GM10847 (cell line): ENCODE results near the gene NBEAL2.

Experiments used
- POLR2A ChIP-seq: IDR thresholded peaks from 2 replicates; pipeline ENCODE4 v1.6.1; 2011; ENCODE audit not compliant: insufficient read length; ENCODE audit errors: extremely low read depth

Gene NBEAL2

DNA sequence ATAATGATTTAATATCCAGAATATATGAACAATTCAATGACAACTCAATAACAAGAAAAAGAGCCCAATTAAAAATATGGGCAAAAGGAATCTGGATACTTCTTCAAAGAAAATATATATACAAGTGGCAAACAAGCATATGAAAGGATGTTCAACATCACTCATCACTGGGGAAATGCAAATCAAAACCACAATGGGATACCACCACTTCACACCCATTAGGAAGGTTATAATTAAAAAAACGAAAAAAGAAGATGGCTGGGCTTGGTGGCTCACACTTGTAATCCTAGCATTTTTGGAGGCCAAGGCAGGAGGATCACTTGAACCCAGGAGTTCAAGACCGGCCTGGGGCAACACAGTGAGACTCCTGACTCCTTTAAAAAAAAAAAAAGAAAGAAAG is 7.1 kb upstream of the NBEAL2 start:
- no peak for TF ChIP-seq POLR2A

- no peak for TF ChIP-seq POLR2A
Measured at GRCh38 chr3:46974421-46975171, 4.9 kb upstream of the NBEAL2 start.

- peak; percentile 76 for TF ChIP-seq POLR2A
Measured at GRCh38 chr3:46976326-46977190, 2.9 kb upstream of the NBEAL2 start, which contains the start of gene CCDC12. Gene CCDC12, minus strand, starts transcription at chr3:46976745. Its CDS starts 13 bp downstream, at chr3:46976732.

DNA sequence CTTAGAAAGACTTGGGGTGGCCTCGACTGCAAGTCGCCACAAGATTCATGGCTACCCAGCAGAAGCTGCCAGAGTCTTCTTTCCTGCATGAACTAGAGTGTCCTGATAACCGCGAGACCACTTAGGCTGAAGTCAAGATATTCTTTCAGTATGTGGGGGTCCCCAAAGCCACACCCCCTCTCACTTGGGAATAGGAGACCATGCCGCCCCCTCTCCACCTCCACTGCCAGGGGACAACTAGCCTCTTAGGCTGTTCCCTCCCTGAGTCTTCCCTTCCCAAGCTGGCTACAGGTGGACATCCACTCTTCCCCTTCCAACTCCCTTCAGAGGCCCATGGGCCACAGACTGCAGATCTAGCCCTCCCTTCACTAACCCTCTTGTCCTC is 1.7 kb upstream of the NBEAL2 start:
- no peak for TF ChIP-seq POLR2A

DNA sequence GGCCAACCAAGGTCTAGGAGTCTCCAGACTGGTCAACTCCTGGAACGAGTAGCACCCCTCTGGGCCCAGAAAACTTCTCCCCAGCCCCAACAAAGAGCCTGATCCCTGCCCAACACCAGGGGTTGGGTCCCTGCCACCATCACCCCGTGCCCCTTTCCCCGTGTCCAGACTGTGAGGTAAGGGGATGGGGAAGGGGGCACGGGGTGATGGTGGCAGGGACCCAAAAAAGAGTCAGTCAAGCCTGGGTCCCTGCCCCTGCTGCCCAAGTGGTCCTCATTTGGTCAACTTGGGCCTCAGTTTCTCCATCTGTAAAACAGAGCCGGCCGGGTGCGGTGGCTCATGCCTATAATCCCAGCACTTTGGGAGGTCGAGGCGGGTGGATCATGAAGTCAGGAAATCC is 1.1 kb upstream of the NBEAL2 start:
- TF ChIP-seq POLR2A: no peak

- TF ChIP-seq POLR2A: no peak
Measured at GRCh38 chr3:46979958-46980497, 562 bp downstream of the NBEAL2 start.

- TF ChIP-seq POLR2A: no peak
Measured at GRCh38 chr3:46981932-46982471, 2.5 kb downstream of the NBEAL2 start.

DNA sequence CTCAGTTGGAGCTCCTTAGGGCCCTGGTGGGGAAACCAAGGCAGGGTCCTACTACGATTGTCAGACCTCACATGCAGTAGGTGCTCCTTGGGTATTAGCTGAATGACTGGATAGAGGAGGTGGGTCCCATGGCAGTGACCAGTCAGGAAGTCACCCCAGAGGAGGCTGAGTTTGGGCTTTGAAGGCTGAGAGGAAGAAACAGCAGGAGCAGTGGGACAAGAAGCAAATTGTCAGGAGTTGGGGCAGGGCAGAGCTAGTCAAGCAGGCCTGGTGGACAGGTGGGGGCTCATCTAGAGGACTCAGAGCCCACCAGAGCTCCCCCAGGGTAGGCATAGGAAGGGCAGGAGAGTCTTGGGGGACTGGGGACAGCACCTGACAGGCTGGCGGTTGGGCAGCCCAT is 3.1 kb downstream of the NBEAL2 start:
- TF ChIP-seq POLR2A: no peak

DNA sequence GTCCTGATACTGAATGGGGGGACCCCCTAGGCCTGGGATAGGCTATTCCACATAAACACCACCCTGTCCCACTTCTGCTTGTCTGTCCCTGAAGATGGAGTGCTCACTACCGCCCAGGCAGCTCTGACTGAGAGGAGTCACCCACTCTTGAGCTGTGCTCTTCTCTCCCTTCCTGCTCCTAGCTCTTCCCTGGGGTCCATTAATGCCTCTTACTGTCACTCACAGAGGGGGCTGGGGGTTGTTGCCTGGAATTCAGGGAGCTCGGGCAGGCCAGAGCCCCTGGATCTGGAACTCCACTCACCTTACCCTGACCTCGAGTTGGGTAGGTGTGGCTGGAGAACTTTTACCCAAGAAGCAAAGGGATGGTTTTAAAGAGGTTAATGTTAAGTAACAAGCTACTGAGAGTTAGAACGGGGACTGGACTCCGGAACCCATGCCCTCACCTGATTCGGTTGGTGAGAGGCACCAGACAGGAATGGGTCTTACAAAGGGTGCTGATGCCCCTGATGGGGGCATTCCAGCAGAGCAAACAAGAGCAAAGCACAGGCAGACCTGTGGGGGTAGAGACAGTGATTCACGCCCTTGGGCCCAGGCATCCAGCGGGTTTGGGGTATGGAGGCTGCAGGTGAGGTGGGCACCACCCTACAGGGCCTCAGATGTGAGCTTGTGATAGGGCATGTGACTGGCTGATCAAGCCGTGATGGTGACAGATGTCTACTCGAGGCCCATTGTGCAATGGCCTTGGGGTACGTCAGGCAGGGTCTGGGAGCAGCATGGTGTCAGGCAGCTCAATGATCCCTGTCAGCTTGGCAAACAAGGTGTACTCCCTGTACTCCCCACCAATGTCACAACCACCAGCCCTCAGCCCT is 5.4 kb downstream of the NBEAL2 start:
- no peak for TF ChIP-seq POLR2A

DNA sequence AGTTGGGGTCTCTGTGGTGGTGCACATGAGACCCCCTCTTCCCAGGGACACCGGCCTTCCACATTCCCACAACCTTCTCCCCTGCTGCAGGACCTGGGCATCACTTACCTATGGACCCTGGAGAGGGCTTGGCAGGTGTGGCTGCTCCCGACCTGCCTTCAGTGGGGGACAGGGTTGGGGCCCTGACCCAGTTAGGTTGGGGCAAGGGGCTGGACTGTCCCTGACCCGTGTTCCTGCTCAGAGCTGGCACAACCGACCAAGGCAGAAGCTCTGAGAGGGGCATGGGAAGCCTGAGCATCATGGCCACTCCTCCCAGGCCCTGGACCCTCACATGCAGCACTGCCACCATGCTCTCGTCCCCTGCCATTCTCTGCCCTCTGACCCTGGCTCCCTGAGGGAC is 6.1 kb downstream of the NBEAL2 start:
- no peak for TF ChIP-seq POLR2A

GRCh38 chr3:46986055-46986730 is 6.7 kb downstream of the NBEAL2 start:
- TF ChIP-seq POLR2A: no peak

DNA sequence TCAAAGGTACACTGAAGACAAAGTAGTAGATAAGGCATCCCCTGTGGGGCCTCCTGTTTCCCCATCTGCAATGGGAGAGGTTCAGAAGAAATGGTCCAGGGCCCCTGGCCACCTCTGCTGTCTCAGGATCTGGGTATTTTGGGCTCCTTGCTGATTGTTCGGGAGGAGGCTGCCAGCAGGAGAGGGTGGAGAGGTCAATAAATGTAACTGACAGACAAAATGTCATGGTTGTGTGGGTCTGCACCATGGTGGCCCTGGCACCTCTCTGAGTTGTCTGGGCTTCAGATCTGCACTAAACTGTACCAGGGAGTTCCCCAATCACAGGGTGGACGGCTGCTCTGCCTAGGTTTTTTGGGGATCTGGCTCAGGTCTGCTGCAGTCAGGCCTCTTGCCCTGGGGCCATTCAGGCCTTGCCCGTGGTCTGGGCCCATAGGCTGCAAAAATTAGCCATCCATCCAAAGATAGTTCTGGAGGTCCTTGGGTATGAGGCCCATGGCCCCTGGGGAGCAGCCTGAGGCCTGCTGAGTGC is 7.4 kb downstream of the NBEAL2 start:
- no peak for TF ChIP-seq POLR2A

GRCh38 chr3:46987319-46987742 is 7.9 kb downstream of the NBEAL2 start:
- TF ChIP-seq POLR2A: no peak
